ENCODE data around the gene HOXA11.

Gene HOXA11

DNA sequence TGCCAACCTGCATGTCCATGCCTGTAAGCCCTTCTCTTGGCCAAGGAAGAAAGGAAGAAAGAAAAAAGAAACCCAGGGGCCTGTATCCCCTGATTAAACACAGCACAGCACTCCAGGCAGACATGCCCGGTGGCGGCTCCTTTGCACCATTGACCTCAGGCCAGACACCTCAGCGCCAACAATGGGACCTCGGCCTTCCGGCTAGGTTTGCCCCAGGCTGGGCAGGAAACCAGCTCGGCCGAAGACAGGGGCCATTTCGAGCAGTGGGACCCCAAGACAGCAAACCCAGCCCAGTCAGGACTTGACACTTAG is 13.8 kb downstream of the HOXA11 start:
- DNase-seq (ENCODE audit: low read depth in 1 of 2, low spot score in 1 of 2): no peak

DNA sequence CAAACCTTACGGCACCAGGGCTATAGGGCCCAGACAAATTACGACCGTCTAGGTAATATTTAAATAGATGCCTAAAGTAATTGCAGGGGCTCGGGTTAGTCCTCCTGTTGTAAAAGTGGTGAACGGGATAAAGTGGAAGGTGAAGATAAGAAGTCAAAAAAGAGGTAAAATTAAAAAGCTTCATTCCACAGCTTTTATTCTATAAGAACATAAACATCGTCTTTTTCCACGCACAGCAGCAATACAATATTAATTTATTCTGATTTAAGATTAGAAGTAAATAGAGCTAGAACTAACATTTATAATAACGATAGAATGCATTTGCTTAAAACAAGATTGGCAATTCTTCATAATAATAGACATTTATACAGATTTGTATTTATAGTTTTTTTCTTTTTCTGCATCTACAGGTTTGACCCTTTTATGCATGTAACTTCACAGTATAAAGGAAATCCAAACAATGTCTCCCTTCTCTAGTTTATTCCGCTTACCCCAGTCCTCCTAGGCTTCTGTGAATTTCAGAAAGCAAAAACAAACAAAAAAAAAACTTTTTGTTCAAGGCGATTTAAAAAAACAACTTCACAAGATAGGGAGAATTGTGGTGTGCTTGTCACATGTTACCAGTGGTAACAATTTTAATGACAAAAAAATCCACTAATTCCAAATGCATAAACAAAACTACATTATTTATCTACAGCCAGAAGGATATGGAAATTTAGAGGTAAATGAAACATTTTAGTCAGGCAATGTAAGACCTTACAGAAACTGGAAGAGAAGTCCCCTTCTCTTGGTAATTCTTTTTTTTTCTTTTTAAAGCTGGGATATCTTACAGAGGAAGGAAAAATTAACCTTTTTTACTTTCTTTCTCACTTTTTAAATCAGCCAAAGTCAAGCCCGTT is 14.4 kb downstream of the HOXA11 start:
- DNase-seq (ENCODE audit: low read depth in 1 of 2, low spot score in 1 of 2): no peak

DNA sequence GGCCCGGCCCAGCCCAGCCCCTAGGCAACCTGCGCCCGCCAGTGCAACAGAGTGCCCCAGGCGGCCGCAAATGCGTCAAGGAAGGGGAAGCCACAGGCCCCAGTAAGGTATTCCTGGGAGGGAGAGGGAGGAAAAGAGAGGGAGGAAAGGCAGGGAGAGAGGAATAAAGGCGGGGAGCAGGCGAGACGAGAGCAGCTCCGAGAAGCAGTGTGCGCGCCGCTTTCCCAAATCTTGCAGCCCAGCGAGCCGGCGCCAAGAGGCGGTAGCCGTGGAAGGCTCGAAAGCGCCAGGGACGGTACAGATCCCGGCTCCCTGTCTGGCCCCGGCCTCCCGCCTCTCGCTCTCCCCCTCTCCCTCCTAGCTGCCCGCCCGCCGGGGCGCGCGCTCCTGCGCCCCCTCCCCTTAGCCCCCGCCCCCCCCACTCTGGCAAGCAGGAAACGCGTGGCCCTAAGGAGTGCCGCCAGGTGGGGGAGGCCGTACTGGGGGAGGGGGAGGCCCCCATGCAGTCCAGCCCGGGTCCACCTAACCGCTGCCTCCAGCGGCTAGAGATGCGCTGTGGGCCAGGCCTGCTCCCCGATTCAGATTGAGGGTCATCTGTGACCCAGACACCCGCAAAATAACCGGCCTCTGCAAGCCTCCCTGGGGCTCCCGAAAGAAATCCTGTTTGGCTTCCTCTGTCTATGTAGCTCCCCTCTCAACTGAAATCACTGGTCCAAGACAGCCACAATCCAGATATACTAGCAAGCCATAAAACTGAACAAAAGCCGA is 15.2 kb downstream of the HOXA11 start:
- DNase-seq (ENCODE audit: low read depth in 1 of 2, low spot score in 1 of 2): no peak

DNA sequence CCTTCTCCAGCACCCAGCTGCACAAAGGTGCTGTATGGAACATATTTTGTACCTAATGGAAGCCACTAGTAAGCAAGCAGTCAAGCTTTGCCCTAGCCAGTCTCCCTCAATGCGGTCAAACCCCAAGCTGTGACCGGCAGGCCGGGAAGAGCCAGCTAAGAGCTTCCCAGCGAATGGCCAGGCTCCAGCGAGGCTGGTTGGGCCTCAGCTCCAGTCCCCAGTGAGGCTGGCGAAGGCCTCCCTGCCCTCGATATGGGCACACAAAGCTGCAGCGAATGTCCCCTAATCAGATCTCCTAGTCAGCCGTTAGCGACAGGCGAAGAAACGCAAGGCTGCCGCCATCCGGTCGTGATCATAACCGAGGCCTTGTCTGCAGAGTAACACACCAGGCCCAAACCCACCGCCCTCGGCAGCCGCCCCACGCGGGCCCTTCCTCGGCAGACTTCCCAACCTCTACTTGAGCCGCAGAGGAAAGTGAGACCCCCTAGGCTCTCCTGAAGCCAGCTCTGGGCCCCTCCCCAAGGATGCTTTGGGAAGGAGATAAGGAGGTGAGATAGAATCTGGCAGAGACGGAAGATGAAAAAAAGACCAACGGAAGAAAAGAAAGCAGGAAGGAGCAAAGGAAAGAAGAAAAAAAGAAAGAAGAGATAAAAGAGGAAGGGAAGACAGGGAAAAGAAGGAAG is 16.6 kb downstream of the HOXA11 start:
- DNase-seq (ENCODE audit: low read depth in 1 of 2, low spot score in 1 of 2): no peak

DNA sequence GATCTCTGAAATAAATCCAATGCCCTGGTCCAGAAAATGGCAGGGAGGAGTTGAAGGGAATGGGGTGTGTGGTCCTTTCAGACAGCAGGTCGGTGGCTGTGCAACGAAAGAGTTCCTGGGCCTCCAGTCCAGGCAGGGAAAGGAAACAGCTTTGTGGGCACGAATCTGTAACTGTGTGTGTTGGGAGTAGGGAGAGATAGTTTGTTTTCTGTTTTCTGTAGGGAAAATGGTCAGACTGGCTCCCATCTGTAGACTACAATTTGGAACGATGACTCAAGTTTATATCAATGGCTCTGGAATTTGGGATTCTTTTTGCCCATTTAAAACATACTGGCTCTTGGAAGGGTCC is 17.1 kb downstream of the HOXA11 start:
- DNase-seq (ENCODE audit: low read depth in 1 of 2, low spot score in 1 of 2): no peak

DNA sequence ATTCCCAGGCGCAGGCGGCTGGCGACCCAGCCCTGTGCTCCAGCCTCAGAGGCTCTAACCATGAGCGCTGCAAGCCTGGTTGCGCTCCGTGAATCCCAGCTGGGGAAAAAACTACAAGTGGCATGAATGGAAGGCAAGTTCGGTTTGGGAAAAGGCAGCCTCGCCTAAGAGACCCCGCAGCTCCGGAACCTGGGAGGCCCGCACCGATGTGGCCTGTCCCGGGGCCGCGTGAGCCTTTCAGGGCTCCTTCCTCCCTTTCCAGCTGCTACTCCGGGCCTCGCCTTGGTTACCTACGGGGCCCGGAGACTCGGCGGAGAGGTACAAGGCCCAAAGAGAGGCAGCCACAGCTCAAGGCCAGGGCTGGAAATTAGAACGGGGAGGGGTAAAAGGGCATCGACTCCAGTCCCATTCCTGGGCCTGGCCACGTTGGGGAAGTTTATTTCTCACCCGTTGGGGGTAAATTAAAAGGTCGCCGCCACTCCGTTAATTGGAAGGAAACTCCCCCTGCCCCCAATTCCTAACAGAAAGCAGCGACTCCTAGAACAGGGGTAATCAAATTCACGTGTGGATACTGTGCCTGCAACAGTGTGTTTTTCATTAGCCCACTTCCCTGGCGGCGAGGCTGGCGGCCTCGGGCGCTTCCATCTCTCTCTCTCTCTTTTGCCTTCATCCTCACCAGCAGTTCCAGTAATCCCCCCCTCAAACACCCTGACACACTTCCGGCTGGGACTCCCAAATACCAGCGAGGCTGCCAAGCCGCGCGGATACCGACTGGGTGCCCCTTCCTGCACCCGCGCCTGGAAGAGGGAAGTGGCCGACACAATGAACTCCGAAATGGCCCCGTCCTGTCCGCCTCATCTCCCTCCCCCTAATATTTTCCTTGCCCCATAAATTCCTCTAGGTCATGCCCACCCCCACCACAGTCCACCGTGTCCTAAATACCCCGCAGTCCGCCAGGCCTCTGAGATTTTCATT is 18.2 kb downstream of the HOXA11 start:
- DNase-seq (ENCODE audit: low read depth in 1 of 2, low spot score in 1 of 2): no peak

DNA sequence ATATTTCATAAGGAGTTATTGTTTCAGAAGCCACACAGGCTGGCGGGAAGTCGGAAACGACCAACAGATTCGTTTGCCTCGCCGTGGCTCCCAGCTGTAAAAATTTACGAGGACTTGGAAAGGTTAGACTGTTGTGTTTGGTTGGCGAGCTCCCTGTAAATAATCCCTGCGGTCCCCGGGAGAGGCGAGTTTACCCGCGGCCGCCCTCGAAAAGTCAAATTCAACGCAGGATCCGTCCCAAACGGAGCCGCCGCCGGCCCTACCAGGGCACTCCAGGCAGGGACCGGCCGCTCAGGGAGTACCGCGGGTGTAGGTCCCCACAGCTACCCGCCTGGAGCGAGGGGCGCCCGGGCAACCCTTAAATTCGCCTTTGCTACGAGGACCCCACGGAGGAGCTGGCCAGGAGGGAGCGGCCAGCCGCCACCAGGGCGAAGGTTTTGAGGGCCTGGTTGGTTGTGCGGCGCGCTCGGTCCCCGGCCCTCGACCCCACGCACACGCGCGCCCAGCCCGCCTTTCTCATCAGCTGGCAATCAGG is 19.0 kb downstream of the HOXA11 start:
- no peak for DNase-seq (ENCODE audit: low read depth in 1 of 2, low spot score in 1 of 2)

DNA sequence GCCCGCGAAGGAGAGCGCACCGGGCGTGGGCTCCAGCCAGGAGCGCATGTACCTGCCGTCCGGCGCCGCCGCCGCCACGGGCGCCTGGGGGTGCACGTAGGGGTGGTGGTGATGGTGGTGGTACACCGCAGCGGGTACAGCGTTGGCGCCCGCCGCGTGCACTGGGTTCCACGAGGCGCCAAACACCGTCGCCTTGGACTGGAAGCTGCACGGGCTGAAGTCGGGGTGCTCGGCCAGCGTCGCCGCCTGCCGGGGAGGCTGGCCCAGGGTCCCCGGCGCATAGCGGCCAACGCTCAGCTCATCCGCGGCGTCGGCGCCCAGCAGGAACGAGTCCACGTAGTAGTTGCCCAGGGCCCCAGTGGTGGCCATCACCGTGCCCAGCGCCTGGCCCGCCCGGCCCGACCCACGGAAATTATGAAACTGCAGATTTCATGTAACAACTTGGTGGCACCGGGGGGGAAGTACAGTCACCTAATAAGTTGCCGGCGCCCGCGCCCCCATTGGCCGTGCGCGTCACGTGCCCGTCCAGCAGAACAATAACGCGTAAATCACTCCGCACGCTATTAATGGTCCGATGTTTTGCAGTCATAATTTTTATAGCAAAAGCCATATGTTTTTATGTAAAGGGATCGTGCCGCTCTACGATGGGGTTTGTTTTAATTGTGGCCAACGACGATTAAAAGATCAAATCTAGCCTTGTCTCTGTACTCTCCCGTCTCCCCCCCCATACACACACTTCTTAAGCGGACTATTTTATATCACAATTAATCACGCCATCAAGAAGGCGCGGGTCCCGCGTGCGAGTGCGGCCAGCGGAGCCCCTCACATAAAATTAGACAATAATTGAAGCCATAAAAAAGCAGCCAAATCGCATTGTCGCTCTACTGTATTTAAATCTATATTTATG is 19.7 kb downstream of the HOXA11 start, which contains the start of gene HOXA9:
HOXA9 (minus strand) TSS at position 449 of the 907 bp plus-strand sequence; CDS start at position 369, 80 bp downstream.
- DNase-seq (ENCODE audit: low read depth in 1 of 2, low spot score in 1 of 2): no peak

DNA sequence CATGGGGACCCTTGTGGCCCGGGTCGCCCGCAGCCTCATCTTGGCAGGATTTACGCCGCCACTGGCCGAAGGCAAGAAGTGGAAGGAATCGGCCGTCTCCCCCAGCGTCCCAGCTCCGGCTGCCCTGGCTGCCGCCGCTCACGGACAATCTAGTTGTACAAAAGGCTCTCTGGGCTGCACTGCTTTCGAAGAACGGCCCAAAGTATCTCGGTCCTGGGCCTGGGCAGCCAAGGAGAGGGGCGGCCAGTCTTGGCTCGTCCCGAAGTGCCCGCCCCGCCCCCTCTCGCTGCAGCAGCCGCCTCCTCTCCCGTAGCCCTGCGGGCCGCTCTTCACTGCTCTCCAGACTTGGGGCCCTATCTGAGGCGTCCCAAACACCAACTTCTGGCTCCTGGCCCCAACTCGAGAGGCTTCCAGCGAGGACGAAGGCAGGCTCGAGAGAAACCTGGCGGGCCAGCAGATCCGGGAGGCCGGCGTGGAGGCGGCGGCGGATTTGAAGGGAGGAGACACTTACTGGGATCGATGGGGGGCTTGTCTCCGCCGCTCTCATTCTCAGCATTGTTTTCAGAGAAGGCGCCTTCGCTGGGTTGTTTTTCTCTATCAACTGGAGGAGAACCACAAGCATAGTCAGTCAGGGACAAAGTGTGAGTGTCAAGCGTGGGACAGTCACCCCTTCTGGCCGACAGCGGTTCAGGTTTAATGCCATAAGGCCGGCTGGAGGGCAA is 20.5 kb downstream of the HOXA11 start:
- DNase-seq (ENCODE audit: low read depth in 1 of 2, low spot score in 1 of 2): no peak

DNA sequence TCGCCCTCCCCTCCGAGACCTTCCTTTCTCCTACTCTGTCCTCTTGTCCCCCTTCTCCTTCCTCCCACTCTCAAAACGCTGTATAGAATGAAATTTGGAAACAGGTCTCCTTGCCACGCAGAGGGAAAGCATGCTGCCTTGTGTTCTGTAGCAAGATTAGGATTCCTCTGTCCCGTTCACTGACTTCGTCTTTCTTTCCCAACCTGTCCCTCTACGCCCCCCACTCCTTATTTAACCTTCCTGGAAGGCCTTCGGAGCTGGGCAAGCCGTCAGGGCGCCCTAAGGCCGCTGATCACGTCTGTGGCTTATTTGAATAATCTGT is 21.0 kb downstream of the HOXA11 start:
- no peak for DNase-seq (ENCODE audit: low read depth in 1 of 2, low spot score in 1 of 2)

DNA sequence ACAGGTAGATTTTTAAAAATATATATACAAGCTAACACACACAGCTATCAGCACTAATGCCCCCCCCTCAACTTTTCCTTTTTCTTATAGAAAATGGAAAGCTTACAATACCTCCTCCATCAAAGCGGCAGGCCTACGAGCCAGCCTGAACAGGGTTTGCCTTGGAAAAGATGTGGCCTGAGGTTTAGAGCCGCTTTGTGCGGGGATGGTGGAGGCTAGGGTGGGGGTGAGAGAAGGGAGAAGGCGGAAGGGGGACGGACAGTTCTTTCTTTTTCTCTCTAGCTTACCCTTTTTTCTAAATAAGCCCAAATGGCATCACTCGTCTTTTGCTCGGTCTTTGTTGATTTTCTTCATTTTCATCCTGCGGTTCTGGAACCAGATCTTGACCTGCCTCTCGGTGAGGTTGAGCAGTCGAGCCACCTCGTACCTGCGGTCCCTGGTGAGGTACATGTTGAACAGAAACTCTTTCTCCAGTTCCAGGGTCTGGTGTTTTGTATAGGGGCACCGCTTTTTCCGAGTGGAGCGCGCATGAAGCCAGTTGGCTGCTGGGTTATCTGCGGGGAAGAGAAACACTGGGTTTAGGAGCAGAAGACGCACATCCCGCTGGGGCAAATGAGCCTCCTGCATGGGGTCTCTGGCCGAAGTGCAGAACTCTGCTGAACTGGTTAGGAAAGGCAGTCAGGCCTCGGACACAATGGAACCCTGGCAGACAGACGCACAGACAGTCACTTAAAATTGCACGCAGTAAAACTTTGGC is 21.6 kb downstream of the HOXA11 start:
- no peak for DNase-seq (ENCODE audit: low read depth in 1 of 2, low spot score in 1 of 2)

DNA sequence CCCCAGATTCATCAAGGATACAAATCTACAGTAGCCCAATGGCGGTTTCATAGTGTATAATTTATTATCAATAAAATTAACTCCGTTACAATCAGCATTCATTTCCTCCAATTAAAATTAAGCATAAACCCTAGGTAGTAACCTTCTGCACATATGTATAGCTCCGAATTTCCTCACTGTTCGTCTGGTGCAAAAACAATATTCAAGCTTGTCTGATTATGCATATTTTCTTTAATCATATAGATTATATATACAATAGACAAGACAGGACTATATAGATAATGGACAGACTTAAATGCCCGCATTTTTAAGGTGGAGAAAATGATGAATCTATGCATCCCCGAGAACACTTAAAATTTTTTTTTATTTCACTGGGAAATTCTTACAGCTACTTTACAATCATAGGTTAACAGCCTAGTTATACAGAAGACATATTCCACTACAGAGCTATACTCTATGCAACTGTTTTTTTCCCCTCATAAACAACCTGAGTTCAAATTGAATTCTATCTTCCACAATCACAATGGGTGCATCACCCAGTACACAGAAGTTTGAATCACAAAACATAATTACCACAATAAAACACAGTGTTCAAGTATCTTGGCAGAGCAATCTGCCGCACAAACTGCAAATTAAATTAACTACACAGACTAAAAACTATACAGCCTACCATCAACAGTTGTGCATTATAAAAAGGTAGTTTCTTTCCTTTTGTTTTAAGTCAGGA is 22.3 kb downstream of the HOXA11 start:
- DNase-seq (ENCODE audit: low read depth in 1 of 2, low spot score in 1 of 2): no peak

DNA sequence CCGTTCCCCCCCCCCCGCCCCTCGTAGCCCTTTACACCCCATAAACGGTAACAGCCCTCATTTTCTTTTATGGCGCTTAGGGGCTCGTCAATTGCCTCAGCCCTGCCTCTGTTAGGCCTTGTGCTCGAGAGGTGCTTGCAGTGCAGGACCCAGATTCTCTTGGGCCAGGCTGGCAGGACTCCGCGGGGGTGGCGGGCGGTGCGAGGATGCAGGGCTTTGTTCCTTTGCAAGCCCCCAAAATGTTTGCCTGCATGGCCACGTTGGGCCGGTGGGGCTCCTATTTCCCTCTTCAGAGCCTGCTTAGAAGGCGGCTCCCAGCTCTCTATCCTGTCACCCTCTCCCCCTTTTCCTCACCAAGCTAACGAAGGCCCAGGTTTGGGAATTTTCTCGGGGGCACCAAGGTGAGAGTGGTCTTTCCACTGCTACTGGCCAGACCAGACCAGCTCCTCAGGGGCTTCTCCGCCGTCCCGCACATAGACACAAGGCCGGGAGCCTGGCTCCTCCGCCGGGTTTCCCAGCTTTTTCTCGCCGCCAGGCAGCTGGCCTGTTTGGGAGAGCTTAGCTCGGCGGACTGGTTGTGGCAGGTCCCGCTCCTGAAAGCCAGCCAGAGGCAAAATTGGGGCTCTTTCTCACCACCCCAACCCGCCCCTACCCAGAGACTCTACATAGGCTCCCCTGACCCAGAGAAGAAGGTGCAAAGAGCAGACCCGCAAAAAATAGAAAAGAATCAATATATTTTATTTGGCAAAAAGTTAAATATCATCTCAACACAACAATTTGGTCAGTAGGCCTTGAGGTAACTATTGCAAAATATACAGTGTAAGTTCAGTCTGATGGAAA is 23.1 kb downstream of the HOXA11 start:
- DNase-seq (ENCODE audit: low read depth in 1 of 2, low spot score in 1 of 2): no peak

DNA sequence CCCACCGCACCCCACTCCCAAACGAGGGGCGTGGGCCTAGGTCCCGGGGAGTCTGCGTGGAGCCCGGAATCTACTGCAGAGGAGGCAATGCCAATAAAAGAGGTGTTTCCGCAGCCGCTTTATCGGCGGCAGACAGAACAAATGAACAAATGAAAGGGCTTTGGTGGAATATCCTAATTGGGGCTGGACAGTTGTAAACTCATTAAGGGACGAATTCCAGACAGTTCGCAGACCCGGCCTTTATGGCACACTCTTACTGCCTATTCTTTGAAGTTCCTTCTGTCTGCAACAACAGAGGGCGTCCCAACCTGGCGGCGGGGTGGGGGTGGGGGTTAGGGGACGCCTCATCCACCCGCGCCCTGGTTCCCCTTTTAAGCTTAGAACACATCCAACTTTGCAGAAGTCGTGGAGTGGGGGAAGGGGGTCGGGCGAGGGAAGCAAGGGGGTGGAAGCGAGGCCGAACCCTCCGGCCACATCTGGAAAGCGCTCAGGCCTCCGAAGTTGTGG is 23.8 kb downstream of the HOXA11 start:
- DNase-seq (ENCODE audit: low read depth in 1 of 2, low spot score in 1 of 2): no peak

DNA sequence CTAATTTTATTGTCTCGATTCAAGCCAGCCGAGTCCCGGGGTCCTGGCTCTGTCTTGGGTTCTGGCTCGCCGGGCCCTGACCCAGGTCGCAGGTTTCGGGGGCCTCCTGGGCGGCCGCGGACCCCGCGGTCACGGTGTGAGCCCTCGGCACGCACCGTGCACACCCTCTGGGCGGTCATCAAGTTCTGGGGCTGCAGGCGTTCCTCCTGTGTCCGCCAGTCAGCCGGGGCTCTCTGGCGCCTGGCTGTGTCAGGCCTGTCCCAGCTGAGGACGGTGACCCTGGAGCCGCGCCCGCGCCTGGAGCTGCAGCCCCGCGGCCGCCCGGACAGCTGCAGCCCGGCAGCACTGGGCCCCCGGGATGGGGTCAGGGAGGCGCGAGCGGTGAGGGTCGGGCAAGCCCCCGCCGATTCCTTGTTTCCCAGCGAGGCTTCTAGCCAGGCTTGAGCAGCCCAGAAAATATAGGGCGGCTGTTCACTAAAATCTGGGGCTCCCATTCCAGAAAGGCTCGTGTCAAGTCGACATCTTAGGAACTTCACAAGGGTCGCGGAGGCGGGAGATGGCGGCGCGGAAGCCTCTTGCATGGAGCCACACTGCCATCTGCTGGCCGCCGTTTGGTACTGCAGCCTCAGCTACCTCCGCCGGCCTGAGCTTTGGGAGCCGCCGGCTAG is 24.4 kb downstream of the HOXA11 start:
- peak; percentile 67 to 83 for DNase-seq (ENCODE audit: low read depth in 1 of 2, low spot score in 1 of 2)

DNA sequence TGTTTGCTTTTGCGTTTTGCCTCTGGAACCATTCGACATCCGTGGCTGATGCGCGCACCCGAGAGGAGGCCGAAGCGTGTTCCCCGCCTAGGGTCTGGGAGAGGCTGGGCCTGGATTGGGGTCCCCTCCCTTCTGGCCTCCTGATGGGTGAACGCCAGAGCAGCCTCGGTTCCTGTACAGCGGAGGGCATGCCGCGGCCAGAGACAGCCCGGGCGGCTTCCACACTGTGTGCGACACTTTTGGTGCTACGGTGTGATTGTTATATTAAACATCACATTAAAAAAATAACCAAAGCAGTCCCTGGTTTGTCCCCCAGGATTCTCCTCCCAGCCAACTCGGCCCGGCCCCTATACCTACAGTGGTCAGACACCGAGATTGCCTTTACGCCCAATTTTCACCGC is 24.9 kb downstream of the HOXA11 start:
- no peak for DNase-seq (ENCODE audit: low read depth in 1 of 2, low spot score in 1 of 2)
